ENCODE results near the gene OR13C5.
"Not testable (repeated sequence)": the region's sequence is repeated elsewhere in the genome, so short reads cannot be mapped to it uniquely, and the experiment has no call there.

Gene OR13C5

GRCh38 chr9:104599313-104599712, at the start of gene OR13C5:
OR13C5 (minus strand) TSS chr9:104599413; CDS start chr9:104599413, 0 bp downstream.
- DNase-seq (ENCODE audit: low read depth); H3K4me3 ChIP-seq (ENCODE audit: low read length): not testable (repeated sequence)

GRCh38 chr9:104635456-104635855, 36.2 kb upstream of the OR13C5 start:
- DNase-seq (ENCODE audit: low read depth) = no peak
- H3K4me3 ChIP-seq (ENCODE audit: low read length) = no peak overlapping the region
- no peak for TF ChIP-seq CTCF (conservative IDR thresholded peaks at IDR 0.05; ENCODE audit: low read depth, low read length)

GRCh38 chr9:104633976-104634520, 34.8 kb upstream of the OR13C5 start:
- H3K4me3 ChIP-seq (ENCODE audit: low read length) = no peak overlapping the region
- no peak for TF ChIP-seq CTCF (conservative IDR thresholded peaks at IDR 0.05; ENCODE audit: low read depth, low read length)
- no peak for DNase-seq (ENCODE audit: low read depth)

- not testable (repeated sequence) for DNase-seq (ENCODE audit: low read depth); H3K4me3 ChIP-seq (ENCODE audit: low read length)
Measured at GRCh38 chr9:104625964-104626363, 26.8 kb upstream of the OR13C5 start.

GRCh38 chr9:104618104-104618503, 18.9 kb upstream of the OR13C5 start, which contains the start of gene OR13C9:
OR13C9 (minus strand) TSS chr9:104618204; CDS start chr9:104618204, 0 bp downstream.
- no peak for TF ChIP-seq CTCF (conservative IDR thresholded peaks at IDR 0.05; ENCODE audit: low read depth, low read length)
- DNase-seq (ENCODE audit: low read depth) = no peak
- H3K4me3 ChIP-seq (ENCODE audit: low read length) = no peak within 1 kb of the TSS

- TF ChIP-seq CTCF (conservative IDR thresholded peaks at IDR 0.05; ENCODE audit: low read depth, low read length) = no peak
- H3K4me3 ChIP-seq (ENCODE audit: low read length) = no peak overlapping the region
- DNase-seq (ENCODE audit: low read depth) = no peak
Measured at GRCh38 chr9:104617418-104617817, 18.2 kb upstream of the OR13C5 start.

- no peak overlapping the region for H3K4me3 ChIP-seq (ENCODE audit: low read length)
- no peak for DNase-seq (ENCODE audit: low read depth)
- no peak for TF ChIP-seq CTCF (conservative IDR thresholded peaks at IDR 0.05; ENCODE audit: low read depth, low read length)
Measured at GRCh38 chr9:104611213-104611612, 12.0 kb upstream of the OR13C5 start.

GRCh38 chr9:104608336-104608735, 9.1 kb upstream of the OR13C5 start:
- peak; percentile 46 for TF ChIP-seq CTCF (conservative IDR thresholded peaks at IDR 0.05; ENCODE audit: low read depth, low read length)
- no peak for DNase-seq (ENCODE audit: low read depth)

More at GRCh38 chr9:104608336-104608735, 9.1 kb upstream of the OR13C5 start:
- H3K4me3 ChIP-seq (ENCODE audit: low read length) = no peak overlapping the region
